IgD-negative memory B cell (primary cell): ENCODE results near the gene NEK10. TPM values are rescaled to one million over a fixed set of nuclear protein-coding genes. Genes with fewer than 3 reads are reported as not detected.

ENCODE experiments used
- H3K27ac Mint-ChIP-seq, 3 donors: one replicate each; pipeline ENCODE4 v1.8.0; 2020 to 2022; ENCODE audit warnings: mild to moderate bottlenecking in 3 of 3, mixed read lengths in 3 of 3, moderate library complexity in 1 of 3
- H3K27me3 Mint-ChIP-seq: one replicate; pipeline ENCODE4 v1.8.0; 2021; ENCODE audit warnings: mixed read lengths
- H3K36me3 Mint-ChIP-seq: one replicate; pipeline ENCODE4 v1.8.0; 2020; ENCODE audit warnings: mild to moderate bottlenecking, mixed read lengths
- H3K4me1 Mint-ChIP-seq, 3 donors: one replicate each; pipeline ENCODE4 v1.8.0; 2020 to 2022; ENCODE audit warnings: mixed read lengths in 3 of 3, mild to moderate bottlenecking in 1 of 3
- H3K4me3 Mint-ChIP-seq, 4 donors: one replicate each; pipeline ENCODE4 v1.8.0; 2020 to 2022; ENCODE audit warnings: mild to moderate bottlenecking in 4 of 4, mixed read lengths in 4 of 4, moderate library complexity in 3 of 4
- H3K9me3 Mint-ChIP-seq, 3 donors: one replicate each; pipeline ENCODE4 v1.8.0; 2020 to 2021; ENCODE audit warnings: mixed read lengths in 3 of 3, mild to moderate bottlenecking in 1 of 3
- polyA plus RNA-seq: library from polyadenylated mRNA; unstranded; fragments of 300-500 nt; fragmentation: Illumina TruSeq; gene quantifications from one replicate; pipeline ENCODE4 v1.2.3, GENCODE V29; 2021

Gene NEK10
- polyA plus RNA-seq, 1 donor from 2014 or later: not detected

- Mint-ChIP-seq H3K27me3 (no peaks in the 10 kb centered on the region), H3K9me3 (no peaks in the 10 kb centered on the region), H3K27ac (no peak overlapping the region), H3K4me3 (no peak overlapping the region), H3K4me1 (no peaks in the 10 kb centered on the region), H3K36me3 (peaks cover 2% of the 10 kb centered on the region)
These were observed 155.7 kb downstream of the NEK10 start for GRCh38 chr3:27213450-27213849.

GRCh38 chr3:27209617-27210264 lies 159.4 kb downstream of the NEK10 start:
- no peaks in the 10 kb centered on the region for H3K27me3 Mint-ChIP-seq
- no peak overlapping the region for H3K27ac Mint-ChIP-seq
- peak overlapping the region in 1 of 4 donors; percentile 49 for H3K4me3 Mint-ChIP-seq
- H3K9me3 Mint-ChIP-seq: peaks cover 0 to 4% (median 1%) of the 10 kb centered on the region in 3 donors
- peaks cover 2% of the 10 kb centered on the region for H3K36me3 Mint-ChIP-seq
- H3K4me1 Mint-ChIP-seq: no peaks in the 10 kb centered on the region

GRCh38 chr3:27208961-27209616 lies 160.1 kb downstream of the NEK10 start:
- H3K4me1 Mint-ChIP-seq: no peaks in the 10 kb centered on the region
- peaks cover 2% of the 10 kb centered on the region for H3K36me3 Mint-ChIP-seq
- H3K27ac Mint-ChIP-seq: no peak overlapping the region
- peaks cover 0 to 4% (median 1%) of the 10 kb centered on the region in 3 donors for H3K9me3 Mint-ChIP-seq
- no peaks in the 10 kb centered on the region for H3K27me3 Mint-ChIP-seq
- no peak overlapping the region for H3K4me3 Mint-ChIP-seq

GRCh38 chr3:27202959-27203358 lies 166.2 kb downstream of the NEK10 start:
- Mint-ChIP-seq H3K27ac (no peak overlapping the region), H3K27me3 (no peaks in the 10 kb centered on the region), H3K4me1 (no peaks in the 10 kb centered on the region)

GRCh38 chr3:27201492-27201891 lies 167.7 kb downstream of the NEK10 start:
- Mint-ChIP-seq H3K4me3 (no peak overlapping the region), H3K27ac (no peak overlapping the region), H3K36me3 (no peaks in the 10 kb centered on the region), H3K9me3 (peaks cover 0 to 13% (median 3%) of the 10 kb centered on the region in 3 donors), H3K4me1 (no peaks in the 10 kb centered on the region), H3K27me3 (no peaks in the 10 kb centered on the region)

More at GRCh38 chr3:27202959-27203358, 166.2 kb downstream of the NEK10 start:
- Mint-ChIP-seq H3K9me3 (peaks cover 0 to 12% (median 3%) of the 10 kb centered on the region in 3 donors), H3K4me3 (no peak overlapping the region), H3K36me3 (no peaks in the 10 kb centered on the region)

- Mint-ChIP-seq H3K9me3 (peaks cover 0 to 11% (median 2%) of the 10 kb centered on the region in 3 donors), H3K27me3 (no peaks in the 10 kb centered on the region), H3K4me3 (no peak overlapping the region), H3K4me1 (no peaks in the 10 kb centered on the region), H3K36me3 (no peaks in the 10 kb centered on the region), H3K27ac (no peak overlapping the region)
These were observed 168.3 kb downstream of the NEK10 start for GRCh38 chr3:27200721-27201489.

GRCh38 chr3:27194861-27195483 lies 174.2 kb downstream of the NEK10 start:
- Mint-ChIP-seq H3K4me1 (no peaks in the 10 kb centered on the region), H3K27me3 (no peaks in the 10 kb centered on the region), H3K4me3 (no peak overlapping the region), H3K36me3 (peaks cover 3% of the 10 kb centered on the region), H3K27ac (no peak overlapping the region), H3K9me3 (peaks cover 0 to 11% (median 2%) of the 10 kb centered on the region in 3 donors)

GRCh38 chr3:27193056-27193455 lies 176.1 kb downstream of the NEK10 start:
- H3K27me3 Mint-ChIP-seq: no peaks in the 10 kb centered on the region
- no peaks in the 10 kb centered on the region for H3K4me1 Mint-ChIP-seq
- H3K4me3 Mint-ChIP-seq: no peak overlapping the region

GRCh38 chr3:27186013-27186412 lies 183.2 kb downstream of the NEK10 start:
- Mint-ChIP-seq H3K27me3 (peaks cover 2% of the 10 kb centered on the region), H3K27ac (no peak overlapping the region), H3K36me3 (peaks cover 2% of the 10 kb centered on the region), H3K9me3 (no peaks in the 10 kb centered on the region), H3K4me1 (no peaks in the 10 kb centered on the region), H3K4me3 (no peak overlapping the region)

More at GRCh38 chr3:27193056-27193455, 176.1 kb downstream of the NEK10 start:
- Mint-ChIP-seq H3K27ac (no peak overlapping the region), H3K9me3 (peaks cover 0 to 3% (median 0%) of the 10 kb centered on the region in 3 donors), H3K36me3 (peaks cover 3% of the 10 kb centered on the region)

GRCh38 chr3:27185231-27185989 lies 183.8 kb downstream of the NEK10 start:
- Mint-ChIP-seq H3K9me3 (no peaks in the 10 kb centered on the region), H3K27me3 (peaks cover 2% of the 10 kb centered on the region), H3K4me3 (no peak overlapping the region), H3K27ac (no peak overlapping the region), H3K36me3 (no peaks in the 10 kb centered on the region), H3K4me1 (no peaks in the 10 kb centered on the region)

GRCh38 chr3:27184261-27184660 lies 184.9 kb downstream of the NEK10 start:
- Mint-ChIP-seq H3K9me3 (no peaks in the 10 kb centered on the region), H3K4me3 (no peak overlapping the region), H3K4me1 (no peaks in the 10 kb centered on the region), H3K36me3 (no peaks in the 10 kb centered on the region), H3K27me3 (peaks cover 2% of the 10 kb centered on the region), H3K27ac (no peak overlapping the region)

GRCh38 chr3:27176256-27176655 lies 192.9 kb downstream of the NEK10 start:
- H3K27ac Mint-ChIP-seq: no peak overlapping the region
- no peak overlapping the region for H3K4me3 Mint-ChIP-seq
- no peaks in the 10 kb centered on the region for H3K27me3 Mint-ChIP-seq
- H3K4me1 Mint-ChIP-seq: peaks cover 0 to under 1% (median 0%) of the 10 kb centered on the region in 3 donors
- no peaks in the 10 kb centered on the region for H3K9me3 Mint-ChIP-seq
- no peaks in the 10 kb centered on the region for H3K36me3 Mint-ChIP-seq

- H3K27me3 Mint-ChIP-seq: no peaks in the 10 kb centered on the region
- peaks cover 3 to 6% (median 4%) of the 10 kb centered on the region in 3 donors for H3K4me1 Mint-ChIP-seq
- no peaks in the 10 kb centered on the region for H3K36me3 Mint-ChIP-seq
- H3K9me3 Mint-ChIP-seq: no peaks in the 10 kb centered on the region
- no peak overlapping the region for H3K27ac Mint-ChIP-seq
- H3K4me3 Mint-ChIP-seq: no peak overlapping the region
These were observed 194.7 kb downstream of the NEK10 start for GRCh38 chr3:27174530-27174929.

GRCh38 chr3:27171113-27171512 lies 198.1 kb downstream of the NEK10 start:
- no peak overlapping the region for H3K27ac Mint-ChIP-seq
- H3K36me3 Mint-ChIP-seq: no peaks in the 10 kb centered on the region
- H3K9me3 Mint-ChIP-seq: no peaks in the 10 kb centered on the region

More at GRCh38 chr3:27171113-27171512, 198.1 kb downstream of the NEK10 start:
- Mint-ChIP-seq H3K4me1 (peaks cover 3 to 6% (median 4%) of the 10 kb centered on the region in 3 donors), H3K4me3 (no peak overlapping the region), H3K27me3 (no peaks in the 10 kb centered on the region)
